Left renal pelvis (tissue), 4 donors: ENCODE measurements around the gene THPO. TPM values are rescaled to one million over a fixed set of nuclear protein-coding genes. Genes with fewer than 3 reads are reported as not detected.
"Not testable (repeated sequence)": the region's sequence is repeated elsewhere in the genome, so short reads cannot be mapped to it uniquely, and the experiment has no call there.

Experiments used
- DNase-seq, 4 donors: peaks; one replicate each; pipeline ENCODE4 v3.0.0-alpha.2; 2013; ENCODE audit warnings: low read depth in 4 of 4, low spot score in 3 of 4
- polyA plus RNA-seq, 4 donors: library from polyadenylated mRNA; unstranded; fragments of 120-200 nt; gene quantifications; one replicate each; pipeline ENCODE4 v1.2.1, GENCODE V29; 2013; ENCODE audit not compliant: insufficient read length in 4 of 4

THPO gene
- polyA plus RNA-seq, 4 donors: 1.6 to 2.5 (median 2.1) TPM

- DNase-seq: no peak
Measured at GRCh38 chr3:184352149-184352785, 25.7 kb downstream of the THPO start.

GRCh38 chr3:184351511-184352148 lies 26.4 kb downstream of the THPO start:
- no peak for DNase-seq

GRCh38 chr3:184350618-184351017 lies 27.4 kb downstream of the THPO start:
- DNase-seq: no peak

- DNase-seq: no peak
Measured at GRCh38 chr3:184349563-184350470, 28.2 kb downstream of the THPO start.

GRCh38 chr3:184348057-184348382 lies 30.0 kb downstream of the THPO start:
- DNase-seq: no peak

GRCh38 chr3:184347321-184348056 lies 30.5 kb downstream of the THPO start:
- DNase-seq: no peak

- no peak for DNase-seq
Measured at GRCh38 chr3:184346480-184347190, 31.4 kb downstream of the THPO start.

- peak in 1 of 4 donors; percentile 31 for DNase-seq
Measured at GRCh38 chr3:184345317-184346144, 32.5 kb downstream of the THPO start.

- no peak for DNase-seq
Measured at GRCh38 chr3:184344579-184345316, 33.3 kb downstream of the THPO start.

- DNase-seq: no peak
Measured at GRCh38 chr3:184343200-184343876, 34.7 kb downstream of the THPO start.

GRCh38 chr3:184341925-184342324 lies 36.1 kb downstream of the THPO start:
- DNase-seq: no peak

GRCh38 chr3:184339451-184340135 lies 38.4 kb downstream of the THPO start:
- DNase-seq: not testable (repeated sequence)

GRCh38 chr3:184339001-184339400 lies 39.0 kb downstream of the THPO start:
- DNase-seq: no peak

- DNase-seq: peak in 3 of 4 donors; percentile 46 to 76 (median 75)
Measured at GRCh38 chr3:184338511-184338945, 39.5 kb downstream of the THPO start.

GRCh38 chr3:184337981-184338380 lies 40.0 kb downstream of the THPO start:
- DNase-seq: no peak

- DNase-seq: no peak
Measured at GRCh38 chr3:184337399-184337714, 40.6 kb downstream of the THPO start, which contains the start of gene FAM131A. Gene FAM131A (plus strand): TSS chr3:184337600. CDS start chr3:184337631, 31 bp downstream.
